Lower leg skin (tissue), 3 donors: ENCODE results near the gene C17orf107.

Experiments
- POLR2A ChIP-seq, 2 donors: fragments of 450-650 bp; IDR thresholded peaks; one replicate each; pipeline ENCODE4 v1.6.1; 2016 to 2017; ENCODE audit warnings: antibody characterized with exemption in 2 of 2, mild to moderate bottlenecking in 1 of 2, moderate library complexity in 1 of 2
- TF ChIP-seq, protein P1 (sequence below), 3 donors: fragments of 450-650 bp; IDR thresholded peaks; one replicate each; pipeline ENCODE4 v1.5.1; 2016; ENCODE audit warnings: antibody characterized with exemption in 3 of 3, mild to moderate bottlenecking in 3 of 3, moderate library complexity in 2 of 3

DNA sequence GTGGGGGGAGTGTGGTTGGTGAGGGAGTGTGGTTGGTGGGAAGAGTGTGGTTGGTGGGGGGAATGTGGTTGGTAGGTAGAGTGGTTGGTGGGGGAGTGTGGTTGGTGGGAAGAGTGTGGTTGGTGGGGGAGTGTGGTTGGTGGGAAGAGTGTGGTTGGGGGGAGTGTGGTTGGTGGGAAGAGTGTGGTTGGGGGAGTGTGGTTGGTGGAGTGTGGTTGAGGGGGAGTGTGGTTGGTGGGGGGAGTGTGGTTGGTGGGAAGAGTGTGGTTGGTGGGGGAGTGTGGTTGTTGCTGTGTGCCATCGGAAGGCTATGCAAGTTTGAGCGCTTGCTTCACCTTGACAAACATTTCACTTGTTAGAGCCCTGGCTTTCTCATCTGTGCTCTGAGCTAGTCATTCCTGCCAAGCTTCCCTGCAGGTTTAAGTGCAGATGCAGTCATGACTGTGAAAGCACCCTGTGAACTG lies 46.1 kb upstream of the C17orf107 start:
- no peak for TF ChIP-seq POLR2A (IDR thresholded peaks at IDR 0.05)
- TF ChIP-seq, protein P1, sequence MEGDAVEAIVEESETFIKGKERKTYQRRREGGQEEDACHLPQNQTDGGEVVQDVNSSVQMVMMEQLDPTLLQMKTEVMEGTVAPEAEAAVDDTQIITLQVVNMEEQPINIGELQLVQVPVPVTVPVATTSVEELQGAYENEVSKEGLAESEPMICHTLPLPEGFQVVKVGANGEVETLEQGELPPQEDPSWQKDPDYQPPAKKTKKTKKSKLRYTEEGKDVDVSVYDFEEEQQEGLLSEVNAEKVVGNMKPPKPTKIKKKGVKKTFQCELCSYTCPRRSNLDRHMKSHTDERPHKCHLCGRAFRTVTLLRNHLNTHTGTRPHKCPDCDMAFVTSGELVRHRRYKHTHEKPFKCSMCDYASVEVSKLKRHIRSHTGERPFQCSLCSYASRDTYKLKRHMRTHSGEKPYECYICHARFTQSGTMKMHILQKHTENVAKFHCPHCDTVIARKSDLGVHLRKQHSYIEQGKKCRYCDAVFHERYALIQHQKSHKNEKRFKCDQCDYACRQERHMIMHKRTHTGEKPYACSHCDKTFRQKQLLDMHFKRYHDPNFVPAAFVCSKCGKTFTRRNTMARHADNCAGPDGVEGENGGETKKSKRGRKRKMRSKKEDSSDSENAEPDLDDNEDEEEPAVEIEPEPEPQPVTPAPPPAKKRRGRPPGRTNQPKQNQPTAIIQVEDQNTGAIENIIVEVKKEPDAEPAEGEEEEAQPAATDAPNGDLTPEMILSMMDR (IDR thresholded peaks at IDR 0.05): no peak
